Middle frontal gyrus (tissue), 1 donor: Measurements from ENCODE around the gene GPATCH3.
A peak's percentile ranks its signal among the peaks of the same experiment; 100 is the strongest.
"Not testable (repeated sequence)": the region's sequence is repeated elsewhere in the genome, so short reads cannot be mapped to it uniquely, and the experiment has no call there.

Experiments
- DNase-seq: peaks from one replicate; pipeline ENCODE4 v3.0.0-alpha.2; 2015; ENCODE audit warnings: low spot score; ENCODE audit errors: extremely low spot score

GPATCH3 gene

GRCh38 chr1:26913389-26913753 lies 13.1 kb upstream of the GPATCH3 start:
- DNase-seq = no peak

GRCh38 chr1:26912147-26912490 lies 11.9 kb upstream of the GPATCH3 start:
- DNase-seq = no peak

GRCh38 chr1:26911399-26912146 lies 11.3 kb upstream of the GPATCH3 start:
- no peak for DNase-seq

- DNase-seq = no peak
These were observed 10.3 kb upstream of the GPATCH3 start for GRCh38 chr1:26910343-26911160.

- DNase-seq = no peak
These were observed 9.7 kb upstream of the GPATCH3 start for GRCh38 chr1:26909951-26910342.

GRCh38 chr1:26907071-26907917 lies 7.0 kb upstream of the GPATCH3 start:
- no peak for DNase-seq

- no peak for DNase-seq
These were observed 696 bp upstream of the GPATCH3 start for GRCh38 chr1:26900815-26901511.

GRCh38 chr1:26897351-26897750 lies 2.9 kb downstream of the GPATCH3 start:
- no peak for DNase-seq

- DNase-seq = no peak
These were observed 6.0 kb downstream of the GPATCH3 start for GRCh38 chr1:26894263-26894662.

- DNase-seq = no peak
These were observed 9.8 kb downstream of the GPATCH3 start for GRCh38 chr1:26890467-26890796.

- peak; percentile 83 for DNase-seq
These were observed 10.5 kb downstream of the GPATCH3 start, which contains the start of gene GPN2 for GRCh38 chr1:26889551-26890466. Gene GPN2 (minus strand): TSS chr1:26890283. CDS start chr1:26890096, 187 bp downstream.

GRCh38 chr1:26888231-26888630 lies 12.0 kb downstream of the GPATCH3 start:
- DNase-seq = no peak

- DNase-seq = no peak
These were observed 13.1 kb downstream of the GPATCH3 start for GRCh38 chr1:26887125-26887524.

GRCh38 chr1:26882696-26883463 lies 17.4 kb downstream of the GPATCH3 start:
- DNase-seq = no peak

- not testable (repeated sequence) for DNase-seq
These were observed 18.7 kb downstream of the GPATCH3 start for GRCh38 chr1:26881611-26882010.

- DNase-seq = no peak
These were observed 20.5 kb downstream of the GPATCH3 start for GRCh38 chr1:26879793-26880192.

GRCh38 chr1:26877326-26877725 lies 22.9 kb downstream of the GPATCH3 start:
- no peak for DNase-seq

GRCh38 chr1:26874896-26875295 lies 25.4 kb downstream of the GPATCH3 start:
- DNase-seq = no peak

- DNase-seq = not testable (repeated sequence)
These were observed 27.2 kb downstream of the GPATCH3 start for GRCh38 chr1:26873097-26873496.
